SK-N-SH treated with all-trans-retinoic acid at 6 μM for 48 hours (cell line): ENCODE data around the gene SIRT6.

Experiments used
- ARNTL ChIP-seq: fragments of 450-650 bp; formaldehyde crosslinking; IDR thresholded peaks from 2 replicates; pipeline ENCODE4 v1.5.0; 2020; ENCODE audit warnings: low read depth, mild to moderate bottlenecking, moderate library complexity, borderline replicate concordance
- BACH2 ChIP-seq: fragments of 250-450 bp; sonication (Bioruptor Pico); IDR thresholded peaks from 2 replicates; pipeline ENCODE4 v1.9.0; 2021; ENCODE audit warnings: mild to moderate bottlenecking, borderline replicate concordance
- CSDC2 ChIP-seq: fragments of 250-450 bp; sonication (Bioruptor Pico); IDR thresholded peaks from 2 replicates; pipeline ENCODE4 v1.5.0; 2020; ENCODE audit warnings: mild to moderate bottlenecking, moderate library complexity
- ESRRG ChIP-seq: fragments of 250-450 bp; sonication (Bioruptor Pico); IDR thresholded peaks from 2 replicates; pipeline ENCODE4 v1.6.1; 2021; ENCODE audit warnings: mild to moderate bottlenecking
- OSR1 ChIP-seq: fragments of 250-450 bp; sonication (Bioruptor Pico); IDR thresholded peaks from 2 replicates; pipeline ENCODE4 v1.8.0; 2022; ENCODE audit warnings: moderate library complexity, mild to moderate bottlenecking, inconsistent platforms
- TCF4 ChIP-seq: fragments of 250-450 bp; sonication (Bioruptor Pico); IDR thresholded peaks from 2 replicates; pipeline ENCODE4 v1.8.0; 2021; ENCODE audit warnings: mild to moderate bottlenecking, moderate library complexity, borderline replicate concordance
- ZC3H10 ChIP-seq: fragments of 250-450 bp; sonication (Bioruptor Pico); IDR thresholded peaks from 2 replicates; pipeline ENCODE4 v1.5.1; 2021; ENCODE audit warnings: mild to moderate bottlenecking, moderate library complexity
- ZFP3 ChIP-seq: fragments of 250-450 bp; sonication (Bioruptor Pico); IDR thresholded peaks from 2 replicates; pipeline ENCODE4 v1.5.0; 2020; ENCODE audit warnings: mild to moderate bottlenecking, moderate library complexity
- ZFP30 ChIP-seq: fragments of 450-650 bp; formaldehyde crosslinking; IDR thresholded peaks from 2 replicates; pipeline ENCODE4 v1.5.0; 2022; ENCODE audit warnings: mild to moderate bottlenecking, moderate library complexity
- ZNF565 ChIP-seq: fragments of 450-650 bp; formaldehyde crosslinking; conservative IDR thresholded peaks from 2 replicates; pipeline ENCODE4 v1.5.0; 2020; ENCODE audit warnings: low read depth, mild to moderate bottlenecking, moderate library complexity
- ZNF70 ChIP-seq: fragments of 450-650 bp; formaldehyde crosslinking; IDR thresholded peaks from 2 replicates; pipeline ENCODE4 v1.5.0; 2020; ENCODE audit warnings: mild to moderate bottlenecking, moderate library complexity
- ZNF8 ChIP-seq: fragments of 450-650 bp; formaldehyde crosslinking; IDR thresholded peaks from 2 replicates; pipeline ENCODE4 v1.5.0; 2020; ENCODE audit warnings: mild to moderate bottlenecking, moderate library complexity
- TF ChIP-seq, protein P1 (sequence below): fragments of 250-450 bp; sonication (Bioruptor Pico); IDR thresholded peaks from 2 replicates; pipeline ENCODE4 v1.8.0; 2020; ENCODE audit warnings: mild to moderate bottlenecking, moderate library complexity, borderline replicate concordance
- TF ChIP-seq, protein P2 (sequence below): fragments of 250-450 bp; sonication (Bioruptor Pico); IDR thresholded peaks from 2 replicates; pipeline ENCODE4 v1.8.0; 2021; ENCODE audit warnings: low read depth, mild to moderate bottlenecking, moderate library complexity, borderline replicate concordance

DNA sequence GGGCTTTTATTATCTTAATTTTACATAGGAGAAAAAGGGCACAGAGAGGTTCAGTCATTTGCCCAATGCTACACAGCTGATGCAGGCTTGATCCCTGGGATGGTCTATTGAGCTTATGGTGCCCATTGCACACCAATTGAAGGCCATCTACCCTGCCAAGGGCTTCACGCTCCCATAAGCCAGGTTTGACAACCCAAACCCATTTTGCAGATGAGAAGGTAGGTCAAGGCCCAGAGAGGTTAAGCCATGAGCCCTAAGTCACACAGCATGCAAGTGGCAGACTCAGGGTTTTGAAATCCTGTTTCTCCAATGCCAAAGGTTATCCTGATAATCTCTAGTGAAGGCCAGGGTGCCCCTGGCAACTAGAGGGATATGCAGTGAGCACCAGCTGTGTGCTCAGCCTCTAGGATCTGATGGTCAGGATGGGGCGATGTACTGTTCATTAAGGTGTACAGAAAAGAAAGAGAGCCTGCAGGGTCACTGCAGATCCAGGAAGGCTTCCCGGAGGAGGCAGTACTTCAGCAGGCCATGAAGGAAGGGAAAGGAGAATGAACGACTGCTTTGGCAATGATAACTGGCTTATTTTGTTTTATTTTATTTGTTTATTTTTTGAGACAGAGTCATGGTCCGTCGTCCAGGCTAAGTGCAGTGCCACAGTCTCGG lies 20.8 kb downstream of the SIRT6 start:
- TF ChIP-seq ARNTL (CRISPR knock-in tag) (no peak), CSDC2 (CRISPR knock-in tag) (no peak), ZNF8 (CRISPR knock-in tag) (no peak), ZNF70 (CRISPR knock-in tag) (no peak), ZC3H10 (CRISPR knock-in tag) (no peak), ZNF565 (no peak), OSR1 (CRISPR knock-in tag) (no peak), ESRRG (CRISPR knock-in tag) (no peak), ZFP30 (CRISPR knock-in tag) (no peak), ZFP3 (CRISPR knock-in tag) (no peak), TCF4 (no peak), BACH2 (no peak)
- TF ChIP-seq, protein P1, sequence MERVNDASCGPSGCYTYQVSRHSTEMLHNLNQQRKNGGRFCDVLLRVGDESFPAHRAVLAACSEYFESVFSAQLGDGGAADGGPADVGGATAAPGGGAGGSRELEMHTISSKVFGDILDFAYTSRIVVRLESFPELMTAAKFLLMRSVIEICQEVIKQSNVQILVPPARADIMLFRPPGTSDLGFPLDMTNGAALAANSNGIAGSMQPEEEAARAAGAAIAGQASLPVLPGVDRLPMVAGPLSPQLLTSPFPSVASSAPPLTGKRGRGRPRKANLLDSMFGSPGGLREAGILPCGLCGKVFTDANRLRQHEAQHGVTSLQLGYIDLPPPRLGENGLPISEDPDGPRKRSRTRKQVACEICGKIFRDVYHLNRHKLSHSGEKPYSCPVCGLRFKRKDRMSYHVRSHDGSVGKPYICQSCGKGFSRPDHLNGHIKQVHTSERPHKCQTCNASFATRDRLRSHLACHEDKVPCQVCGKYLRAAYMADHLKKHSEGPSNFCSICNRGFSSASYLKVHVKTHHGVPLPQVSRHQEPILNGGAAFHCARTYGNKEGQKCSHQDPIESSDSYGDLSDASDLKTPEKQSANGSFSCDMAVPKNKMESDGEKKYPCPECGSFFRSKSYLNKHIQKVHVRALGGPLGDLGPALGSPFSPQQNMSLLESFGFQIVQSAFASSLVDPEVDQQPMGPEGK = no peak
- TF ChIP-seq, protein P2, sequence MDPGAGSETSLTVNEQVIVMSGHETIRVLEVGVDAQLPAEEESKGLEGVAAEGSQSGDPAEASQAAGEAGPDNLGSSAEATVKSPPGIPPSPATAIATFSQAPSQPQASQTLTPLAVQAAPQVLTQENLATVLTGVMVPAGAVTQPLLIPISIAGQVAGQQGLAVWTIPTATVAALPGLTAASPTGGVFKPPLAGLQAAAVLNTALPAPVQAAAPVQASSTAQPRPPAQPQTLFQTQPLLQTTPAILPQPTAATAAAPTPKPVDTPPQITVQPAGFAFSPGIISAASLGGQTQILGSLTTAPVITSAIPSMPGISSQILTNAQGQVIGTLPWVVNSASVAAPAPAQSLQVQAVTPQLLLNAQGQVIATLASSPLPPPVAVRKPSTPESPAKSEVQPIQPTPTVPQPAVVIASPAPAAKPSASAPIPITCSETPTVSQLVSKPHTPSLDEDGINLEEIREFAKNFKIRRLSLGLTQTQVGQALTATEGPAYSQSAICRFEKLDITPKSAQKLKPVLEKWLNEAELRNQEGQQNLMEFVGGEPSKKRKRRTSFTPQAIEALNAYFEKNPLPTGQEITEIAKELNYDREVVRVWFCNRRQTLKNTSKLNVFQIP (CRISPR knock-in tag) = no peak
